Measurements from ENCODE around the gene GALNT9. TPM values are rescaled to one million over a fixed set of nuclear protein-coding genes. Genes with fewer than 3 reads are reported as not detected.

The GALNT9 gene
- total RNA-seq, 2 experiments from 2014 or later = 0.30 TPM; not detected in 1

DNA sequence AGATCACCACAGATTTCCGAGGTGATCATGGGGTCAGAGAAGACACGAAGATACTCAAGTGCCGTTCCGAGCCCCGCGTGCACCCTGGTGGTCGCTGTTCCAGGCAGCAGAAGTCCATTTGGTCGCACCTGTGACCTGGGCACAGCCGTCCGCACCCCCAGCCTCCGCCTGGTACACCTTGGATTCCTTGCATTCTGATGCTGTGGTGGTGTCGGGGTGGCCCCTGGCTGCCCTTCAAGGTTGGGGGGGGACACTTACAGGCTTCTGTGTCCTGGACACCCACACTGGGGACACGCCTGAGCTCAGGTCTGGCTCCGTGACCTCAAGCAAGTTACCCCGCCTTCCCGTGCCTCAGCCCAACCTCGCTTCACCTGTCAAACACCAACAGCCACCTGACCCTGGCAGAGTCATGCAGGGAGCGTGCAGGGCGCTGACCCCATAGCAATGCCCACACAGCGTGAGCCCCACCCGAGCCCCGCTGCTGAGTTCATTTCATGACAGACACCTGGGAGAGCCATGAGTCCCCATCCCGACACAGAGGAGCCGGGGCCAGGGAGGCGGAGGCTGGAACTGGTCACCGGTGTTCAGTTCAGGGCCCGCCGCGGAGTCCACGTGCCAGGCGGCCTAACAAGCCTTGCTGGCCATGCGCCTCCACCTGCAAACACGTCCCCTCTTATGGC, 17.9 kb upstream of the GALNT9 start:
- Mint-ChIP-seq H3K36me3 (ENCODE audit: low read depth) (no peaks in the 10 kb centered on the region), H3K9me3 (ENCODE audit: low read depth) (no peaks in the 10 kb centered on the region), H3K4me3 (no peak overlapping the region), H3K27me3 (peaks cover 8% of the 10 kb centered on the region), H3K27ac (no peak overlapping the region), H3K4me1 (no peaks in the 10 kb centered on the region)
- ATAC-seq (no peak), DNase-seq (no peak)
- intact Hi-C loops (cut with DNase I, micrococcal nuclease) = no loop called here
- POLR2A ChIA-PET = no interaction called here
- CTCF ChIA-PET = no interaction called here

- Mint-ChIP-seq H3K4me3 (no peak overlapping the region), H3K9me3 (ENCODE audit: low read depth) (no peaks in the 10 kb centered on the region), H3K27me3 (peaks cover 8% of the 10 kb centered on the region), H3K4me1 (no peaks in the 10 kb centered on the region), H3K27ac (no peak overlapping the region), H3K36me3 (ENCODE audit: low read depth) (no peaks in the 10 kb centered on the region)
- POLR2A ChIA-PET = no interaction called here
- no peak for DNase-seq
- ATAC-seq = no peak
- CTCF ChIA-PET = no interaction called here
- intact Hi-C loops (cut with DNase I, micrococcal nuclease) = no loop called here
Observed at GRCh38 chr12:132346471-132347175, 17.2 kb upstream of the GALNT9 start.

DNA sequence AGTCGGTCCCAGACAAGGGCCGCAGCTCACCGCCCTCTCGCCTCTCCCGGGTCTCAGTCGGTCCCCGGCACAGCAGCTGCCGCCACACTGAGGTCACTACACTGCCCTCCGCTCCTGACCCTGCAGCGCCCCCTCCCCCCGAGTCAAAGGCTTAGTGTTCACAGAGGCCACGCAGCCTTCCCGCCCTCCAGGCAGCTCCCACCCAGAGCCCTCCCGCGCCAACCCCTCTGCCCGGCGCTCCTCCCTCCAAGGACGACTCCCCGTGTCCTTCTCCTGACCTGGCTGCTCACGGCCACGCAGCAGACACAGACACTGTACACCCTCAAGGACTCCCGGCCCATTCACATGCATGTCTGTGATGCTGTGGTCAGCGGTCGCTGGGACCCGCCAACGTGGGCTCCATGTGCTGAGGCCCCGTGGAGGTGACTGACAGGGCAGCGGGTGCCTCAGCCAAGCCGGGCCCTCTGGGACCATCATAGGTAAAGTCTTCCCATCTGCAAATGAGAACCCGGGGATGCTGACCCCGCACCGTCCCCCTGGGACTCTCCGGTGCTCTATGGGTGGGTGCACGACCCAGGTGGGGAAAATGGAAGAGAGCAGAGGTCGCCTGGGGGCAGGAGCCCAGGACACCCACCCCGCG, 16.3 kb upstream of the GALNT9 start:
- no peaks in the 10 kb centered on the region for H3K36me3 Mint-ChIP-seq (ENCODE audit: low read depth)
- DNase-seq = no peak
- ChIA-PET POLR2A (no interaction called here), CTCF (no interaction called here)
- no peak overlapping the region for H3K4me3 Mint-ChIP-seq
- intact Hi-C loops (cut with DNase I, micrococcal nuclease) = no loop called here
- no peaks in the 10 kb centered on the region for H3K9me3 Mint-ChIP-seq (ENCODE audit: low read depth)
- no peak for ATAC-seq
- peaks cover 11% of the 10 kb centered on the region for H3K27me3 Mint-ChIP-seq
- no peaks in the 10 kb centered on the region for H3K4me1 Mint-ChIP-seq
- no peak overlapping the region for H3K27ac Mint-ChIP-seq

DNA sequence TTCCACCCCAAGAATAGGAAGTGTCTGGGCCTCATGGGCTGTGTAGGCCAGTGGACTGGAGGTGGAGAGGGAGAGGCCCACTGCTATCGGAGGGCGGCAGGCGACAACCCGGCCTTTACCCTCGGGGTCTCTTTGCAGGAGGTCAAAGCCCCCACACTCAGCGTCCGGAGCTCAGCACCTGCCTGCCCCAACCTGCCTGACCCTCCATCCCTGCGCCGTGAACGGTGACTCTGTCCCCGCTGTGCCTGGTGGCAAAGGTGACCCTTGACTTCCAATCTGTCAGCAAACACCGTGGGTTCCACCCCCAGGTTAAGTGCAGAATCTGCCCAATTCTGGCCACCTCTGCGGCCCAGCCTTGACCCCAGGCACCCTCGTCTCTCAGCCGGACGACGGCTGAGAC, 15.7 kb upstream of the GALNT9 start:
- CTCF ChIA-PET = no interaction called here
- H3K4me1 Mint-ChIP-seq = no peaks in the 10 kb centered on the region

GRCh38 chr12:132344601-132345000, 15.2 kb upstream of the GALNT9 start:
- intact Hi-C loops (cut with DNase I, micrococcal nuclease) = no loop called here
- ChIA-PET CTCF (no interaction called here), POLR2A (no interaction called here)
- no peaks in the 10 kb centered on the region for H3K4me1 Mint-ChIP-seq
- H3K4me3 Mint-ChIP-seq = no peak overlapping the region
- peaks cover 15% of the 10 kb centered on the region for H3K27me3 Mint-ChIP-seq
- ATAC-seq (no peak), DNase-seq (no peak)
- H3K27ac Mint-ChIP-seq = no peak overlapping the region
- H3K36me3 Mint-ChIP-seq (ENCODE audit: low read depth) = no peaks in the 10 kb centered on the region
- no peaks in the 10 kb centered on the region for H3K9me3 Mint-ChIP-seq (ENCODE audit: low read depth)

More for the DNA sequence above, 15.7 kb upstream of the GALNT9 start:
- Mint-ChIP-seq H3K4me3 (no peak overlapping the region), H3K27me3 (peaks cover 13% of the 10 kb centered on the region), H3K36me3 (ENCODE audit: low read depth) (no peaks in the 10 kb centered on the region), H3K9me3 (ENCODE audit: low read depth) (no peaks in the 10 kb centered on the region), H3K27ac (no peak overlapping the region)
- ATAC-seq = no peak
- intact Hi-C loops (cut with DNase I, micrococcal nuclease) = no loop called here
- DNase-seq = no peak
- POLR2A ChIA-PET = no interaction called here

DNA sequence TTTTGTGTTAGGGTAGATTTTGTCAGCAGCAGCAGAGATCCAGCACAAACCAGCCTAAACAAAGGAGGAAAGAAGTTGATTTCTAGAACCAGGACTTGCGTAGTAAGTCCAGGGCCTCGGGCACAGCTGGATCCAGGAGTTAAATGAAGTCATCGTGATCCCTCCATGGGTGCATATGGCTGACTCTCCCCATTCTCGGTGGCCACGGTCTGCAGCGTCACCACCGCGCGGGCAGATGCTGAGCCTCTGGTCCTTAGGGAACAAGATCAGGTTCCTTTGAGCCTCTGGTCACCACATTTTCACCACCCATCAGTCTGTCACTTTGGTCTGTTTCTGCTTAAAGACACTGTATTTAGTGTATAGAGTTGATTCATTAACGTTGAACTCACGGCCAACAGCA, 14.8 kb upstream of the GALNT9 start:
- H3K36me3 Mint-ChIP-seq (ENCODE audit: low read depth) = no peaks in the 10 kb centered on the region
- DNase-seq (no peak), ATAC-seq (no peak)
- peaks cover 15% of the 10 kb centered on the region for H3K27me3 Mint-ChIP-seq
- H3K27ac Mint-ChIP-seq = no peak overlapping the region
- H3K4me3 Mint-ChIP-seq = no peak overlapping the region
- no peaks in the 10 kb centered on the region for H3K4me1 Mint-ChIP-seq
- ChIA-PET POLR2A (no interaction called here), CTCF (no interaction called here)
- intact Hi-C loops (cut with DNase I, micrococcal nuclease) = no loop called here
- H3K9me3 Mint-ChIP-seq (ENCODE audit: low read depth) = no peaks in the 10 kb centered on the region

- H3K4me3 Mint-ChIP-seq = no peak overlapping the region
- no peak for ATAC-seq
Observed at GRCh38 chr12:132343294-132344004, 14.1 kb upstream of the GALNT9 start.

GRCh38 chr12:132342251-132343227, 13.2 kb upstream of the GALNT9 start:
- no peak for DNase-seq
- no peak overlapping the region for H3K4me3 Mint-ChIP-seq
- intact Hi-C loops (cut with DNase I, micrococcal nuclease) = no loop called here
- ChIA-PET CTCF (interaction anchor here (0.5 kb wide), 1 partner anchor 9 kb away, joined by 3 read pairs; no protein-coding TSS in a partner anchor), POLR2A (no interaction called here)
- no peaks in the 10 kb centered on the region for H3K9me3 Mint-ChIP-seq (ENCODE audit: low read depth)
- H3K4me1 Mint-ChIP-seq = no peaks in the 10 kb centered on the region
- no peak for ATAC-seq
- H3K27ac Mint-ChIP-seq = no peak overlapping the region
- H3K27me3 Mint-ChIP-seq = peaks cover 18% of the 10 kb centered on the region
- H3K36me3 Mint-ChIP-seq (ENCODE audit: low read depth) = no peaks in the 10 kb centered on the region

More at GRCh38 chr12:132343294-132344004, 14.1 kb upstream of the GALNT9 start:
- H3K27me3 Mint-ChIP-seq = peaks cover 15% of the 10 kb centered on the region
- H3K36me3 Mint-ChIP-seq (ENCODE audit: low read depth) = no peaks in the 10 kb centered on the region
- no peaks in the 10 kb centered on the region for H3K4me1 Mint-ChIP-seq
- intact Hi-C loops (cut with DNase I, micrococcal nuclease) = no loop called here
- ChIA-PET POLR2A (no interaction called here), CTCF (interaction anchor here (0.5 to 0.8 kb wide), 2 partner anchors 10 to 273 kb away, joined by 3 to 6 read pairs; no protein-coding TSS in a partner anchor)
- H3K9me3 Mint-ChIP-seq (ENCODE audit: low read depth) = no peaks in the 10 kb centered on the region
- H3K27ac Mint-ChIP-seq = no peak overlapping the region
- DNase-seq = no peak

- H3K36me3 Mint-ChIP-seq (ENCODE audit: low read depth) = no peaks in the 10 kb centered on the region
- ChIA-PET CTCF (interaction anchor here (1.0 kb wide), 1 partner anchor 15 kb away, joined by 3 read pairs; no protein-coding TSS in a partner anchor), POLR2A (no interaction called here)
- no peak for ATAC-seq
- intact Hi-C loops (cut with DNase I, micrococcal nuclease) = no loop called here
- no peak overlapping the region for H3K27ac Mint-ChIP-seq
- H3K4me3 Mint-ChIP-seq = no peak overlapping the region
- no peak for DNase-seq
- H3K4me1 Mint-ChIP-seq = no peaks in the 10 kb centered on the region
- peaks cover 18% of the 10 kb centered on the region for H3K27me3 Mint-ChIP-seq
- H3K9me3 Mint-ChIP-seq (ENCODE audit: low read depth) = no peaks in the 10 kb centered on the region
Observed at GRCh38 chr12:132341318-132342050, 12.1 kb upstream of the GALNT9 start.

- ChIA-PET CTCF (interaction anchor here (1.0 kb wide), 1 partner anchor 16 kb away, joined by 3 read pairs; no protein-coding TSS in a partner anchor), POLR2A (no interaction called here)
- no peak for DNase-seq
- H3K27me3 Mint-ChIP-seq = peaks cover 18% of the 10 kb centered on the region
- H3K4me1 Mint-ChIP-seq = no peaks in the 10 kb centered on the region
- H3K27ac Mint-ChIP-seq = no peak overlapping the region
- peaks cover 1% of the 10 kb centered on the region for H3K9me3 Mint-ChIP-seq (ENCODE audit: low read depth)
- H3K4me3 Mint-ChIP-seq = no peak overlapping the region
- no peaks in the 10 kb centered on the region for H3K36me3 Mint-ChIP-seq (ENCODE audit: low read depth)
- intact Hi-C loops (cut with DNase I, micrococcal nuclease) = no loop called here
- no peak for ATAC-seq
Observed at GRCh38 chr12:132340266-132341035, 11.1 kb upstream of the GALNT9 start.
